ENCODE results near the gene MAP3K14. TPM values are rescaled to one million over a fixed set of nuclear protein-coding genes. Genes with fewer than 3 reads are reported as not detected.

The MAP3K14 gene
- total and polyA plus RNA-seq, 10 of the 15 experiments (the other 5 are each of a cell fraction or from before 2014, with no cell fraction given): 2.1 to 33.3 (median 19.7) TPM

- TF ChIP-seq NFYA (IDR thresholded peaks at IDR 0.05; ENCODE audit: borderline replicate concordance, low read depth, low read length): no peak
- TF ChIP-seq IKZF1 (conservative IDR thresholded peaks at IDR 0.05): peak; percentile 91
- TF ChIP-seq SUPT20H (IDR thresholded peaks at IDR 0.05; ENCODE audit: borderline replicate concordance, control insufficient read depth, low read depth, low read length): no peak
- TF ChIP-seq PKNOX1 (IDR thresholded peaks at IDR 0.05): no peak
- peak in 1 of 2 experiments; percentile 25; a peak in 1 of 4 replicates for TF ChIP-seq BHLHE40 (IDR thresholded peaks at IDR 0.05; ENCODE audit: borderline replicate concordance in 1 of 2, low read depth in 2 of 2, low read length in 1 of 2)
- TF ChIP-seq TCF12 (IDR thresholded peaks at IDR 0.05; ENCODE audit: low read depth, low read length): no peak
- TF ChIP-seq SKIL (IDR thresholded peaks at IDR 0.05; ENCODE audit: low read depth, poor library complexity, severe bottlenecking): no peak
- TF ChIP-seq ZNF622 (IDR thresholded peaks at IDR 0.05): no peak
- no peak for TF ChIP-seq IRF4 (IDR thresholded peaks at IDR 0.05; ENCODE audit: low read depth, low read length)
- peak; percentile 87; the same call in 1 of the 2 replicates for TF ChIP-seq DPF2 (IDR thresholded peaks at IDR 0.05)
- TF ChIP-seq JUNB (IDR thresholded peaks at IDR 0.05): peak; percentile 59
- no peak for TF ChIP-seq KDM1A (IDR thresholded peaks at IDR 0.05; ENCODE audit: borderline replicate concordance)
- no peak for TF ChIP-seq SRF (IDR thresholded peaks at IDR 0.05; ENCODE audit: low read depth in 2 of 2, low read length in 2 of 2)
- peak; percentile 89 to 93 for TF ChIP-seq IKZF2 (IDR thresholded peaks at IDR 0.05)
- 0 out of 2 replicates have a peak, but pooled peaks have one; percentile 69 for TF ChIP-seq ATF2 (IDR thresholded peaks at IDR 0.05; ENCODE audit: low read length)
- no peak for TF ChIP-seq POLR2AphosphoS2 (IDR thresholded peaks at IDR 0.05; ENCODE audit: low read depth, low read length)
- TF ChIP-seq GATAD2B (conservative IDR thresholded peaks at IDR 0.05; ENCODE audit: low read depth): peak; percentile 81
- TF ChIP-seq GABPA (IDR thresholded peaks at IDR 0.05; ENCODE audit: low read depth): no peak
- peak; percentile 78; the same call in 1 of the 2 replicates for TF ChIP-seq ZNF217 (IDR thresholded peaks at IDR 0.05)
- no peak for TF ChIP-seq MXI1 (IDR thresholded peaks at IDR 0.05; ENCODE audit: low read depth, low read length)
- TF ChIP-seq SIX5 (IDR thresholded peaks at IDR 0.05; ENCODE audit: low read depth, low read length, severe bottlenecking): no peak
- peak; percentile 59; the same call in 1 of the 2 replicates for TF ChIP-seq SMARCA5 (IDR thresholded peaks at IDR 0.05)
- TF ChIP-seq RAD21 (IDR thresholded peaks at IDR 0.05; ENCODE audit: insufficient read depth, low read depth, low read length): no peak
- peak; percentile 87 for TF ChIP-seq SPI1 (IDR thresholded peaks at IDR 0.05; ENCODE audit: borderline replicate concordance, insufficient read depth, low read depth, low read length)
- TF ChIP-seq ZNF24 (IDR thresholded peaks at IDR 0.05): no peak
- TF ChIP-seq HCFC1 (IDR thresholded peaks at IDR 0.05; ENCODE audit: low read length): no peak
- peak; percentile 52 for TF ChIP-seq MEF2B (IDR thresholded peaks at IDR 0.05; ENCODE audit: partially characterized antibody, poor library complexity, severe bottlenecking)
- peak; percentile 57; the same call in 1 of the 2 replicates for TF ChIP-seq CREM (IDR thresholded peaks at IDR 0.05; ENCODE audit: low read depth)
These were observed 20.6 kb downstream of the MAP3K14 start (continued) for GRCh38 chr17:45296003-45296832.

Measured in GM12878 (cell line).